Tibial nerve (tissue), 4 donors: ENCODE data around the gene ATAD3B. TPM values are rescaled to one million over a fixed set of nuclear protein-coding genes. Genes with fewer than 3 reads are reported as not detected.

Experiments
- DNase-seq, 2 donors: peaks; one replicate each; pipeline ENCODE4 v3.0.0-alpha.2; 2019; ENCODE audit warnings: low spot score in 2 of 2
- H3K27ac ChIP-seq, 4 donors: fragments of 200-600 bp; sonication (generic) in 3 of 4; one replicate each; pipeline ENCODE4 v1.5.1; 2017 to 2019; ENCODE audit warnings: mild to moderate bottlenecking in 1 of 4
- H3K27me3 ChIP-seq, 2 donors: fragments of 200-600 bp; sonication (generic) in 1 of 2; one replicate each; pipeline versions ENCODE4 v1.5.1 to v1.6.0; 2017 to 2019
- H3K36me3 ChIP-seq, 3 donors: fragments of 200-600 bp; sonication (generic); one replicate each; pipeline ENCODE4 v1.5.1; 2018 to 2019
- H3K4me1 ChIP-seq, 4 donors: fragments of 200-600 bp; sonication (generic) in 3 of 4; one replicate each; pipeline ENCODE4 v1.5.1; 2017 to 2019
- H3K4me3 ChIP-seq, 4 donors: fragments of 200-600 bp; sonication (generic) in 3 of 4; one replicate each; pipeline ENCODE4 v1.5.1; 2017 to 2019; ENCODE audit warnings: mild to moderate bottlenecking in 1 of 4, moderate library complexity in 1 of 4
- H3K9me3 ChIP-seq, 4 donors: fragments of 200-600 bp; sonication (generic) in 3 of 4; one replicate each; pipeline ENCODE4 v1.5.1; 2017 to 2019
- EP300 ChIP-seq, 2 donors: sonication (generic); formaldehyde crosslinking; IDR thresholded peaks; one replicate each; pipeline ENCODE4 v1.6.1; 2017; ENCODE audit warnings: antibody characterized with exemption in 2 of 2, mild to moderate bottlenecking in 1 of 2
- POLR2A ChIP-seq, 2 donors: fragments of 450-650 bp; IDR thresholded peaks; one replicate each; pipeline ENCODE4 v1.6.1; 2017; ENCODE audit warnings: antibody characterized with exemption in 2 of 2, mild to moderate bottlenecking in 2 of 2, moderate library complexity in 2 of 2
- WGBS, 2 donors: methylation state at CpG; one replicate each; pipeline ENCODE4 v1.1.5; 2018; 5-methylcytosine and 5-hydroxymethylcytosine counted together
- total RNA-seq, 4 donors: library from RNA; depleted of rRNA; stranded (reverse); fragments of >200 nt; gene quantifications; one replicate each; pipeline ENCODE4 v1.1.0, GENCODE V29; 2016
- TF ChIP-seq, protein P1 (sequence below), 5 experiments: fragments of 200-600 bp in 3 of 5; fragments of 450-650 bp in 2 of 5; sonication (generic) in 3 of 5; IDR thresholded peaks; one replicate each; pipeline ENCODE4 v1.5.1; 2016 to 2019; ENCODE audit warnings: antibody characterized with exemption in 5 of 5, mild to moderate bottlenecking in 3 of 5, moderate library complexity in 2 of 5

Gene ATAD3B
- total RNA-seq, 4 donors from 2014 or later, result 18.4 to 48.9 (median 22.5) TPM

GRCh38 chr1:1540818-1541628 lies 69.5 kb downstream of the ATAD3B start:
- TF ChIP-seq, protein P1, sequence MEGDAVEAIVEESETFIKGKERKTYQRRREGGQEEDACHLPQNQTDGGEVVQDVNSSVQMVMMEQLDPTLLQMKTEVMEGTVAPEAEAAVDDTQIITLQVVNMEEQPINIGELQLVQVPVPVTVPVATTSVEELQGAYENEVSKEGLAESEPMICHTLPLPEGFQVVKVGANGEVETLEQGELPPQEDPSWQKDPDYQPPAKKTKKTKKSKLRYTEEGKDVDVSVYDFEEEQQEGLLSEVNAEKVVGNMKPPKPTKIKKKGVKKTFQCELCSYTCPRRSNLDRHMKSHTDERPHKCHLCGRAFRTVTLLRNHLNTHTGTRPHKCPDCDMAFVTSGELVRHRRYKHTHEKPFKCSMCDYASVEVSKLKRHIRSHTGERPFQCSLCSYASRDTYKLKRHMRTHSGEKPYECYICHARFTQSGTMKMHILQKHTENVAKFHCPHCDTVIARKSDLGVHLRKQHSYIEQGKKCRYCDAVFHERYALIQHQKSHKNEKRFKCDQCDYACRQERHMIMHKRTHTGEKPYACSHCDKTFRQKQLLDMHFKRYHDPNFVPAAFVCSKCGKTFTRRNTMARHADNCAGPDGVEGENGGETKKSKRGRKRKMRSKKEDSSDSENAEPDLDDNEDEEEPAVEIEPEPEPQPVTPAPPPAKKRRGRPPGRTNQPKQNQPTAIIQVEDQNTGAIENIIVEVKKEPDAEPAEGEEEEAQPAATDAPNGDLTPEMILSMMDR (IDR thresholded peaks at IDR 0.05), result no peak
- 42 to 72% methylated on average over 16 to 40 of the region's 53 CpGs for WGBS, 2 donors
- H3K27me3 ChIP-seq, result no peaks in the 10 kb centered on the region
- no peak for DNase-seq
- H3K9me3 ChIP-seq, result no peaks in the 10 kb centered on the region
- H3K4me3 ChIP-seq, result peak overlapping the region; percentile 43 to 81 (median 55)
- peaks cover 0 to 50% (median 3%) of the 10 kb centered on the region in 3 donors for H3K36me3 ChIP-seq
- H3K4me1 ChIP-seq, result peaks cover 0 to 22% (median 9%) of the 10 kb centered on the region in 4 donors
- peak overlapping the region; percentile 37 to 91 (median 82) for H3K27ac ChIP-seq

GRCh38 chr1:1541956-1542765 lies 70.6 kb downstream of the ATAD3B start:
- Histone ChIP-seq H3K9me3 (no peaks in the 10 kb centered on the region), H3K27ac (no peak overlapping the region), H3K27me3 (no peaks in the 10 kb centered on the region), H3K36me3 (peaks cover 0 to 48% (median 3%) of the 10 kb centered on the region in 3 donors), H3K4me3 (no peak overlapping the region), H3K4me1 (peaks cover 0 to 22% (median 9%) of the 10 kb centered on the region in 4 donors)
- TF ChIP-seq EP300 (IDR thresholded peaks at IDR 0.05) (no peak), POLR2A (IDR thresholded peaks at IDR 0.05) (no peak)
- TF ChIP-seq, protein P1 (IDR thresholded peaks at IDR 0.05), result no peak
- no peak for DNase-seq
- WGBS, 2 donors, result 81 to 84% methylated on average over 32 to 37 of the region's 37 CpGs

DNA sequence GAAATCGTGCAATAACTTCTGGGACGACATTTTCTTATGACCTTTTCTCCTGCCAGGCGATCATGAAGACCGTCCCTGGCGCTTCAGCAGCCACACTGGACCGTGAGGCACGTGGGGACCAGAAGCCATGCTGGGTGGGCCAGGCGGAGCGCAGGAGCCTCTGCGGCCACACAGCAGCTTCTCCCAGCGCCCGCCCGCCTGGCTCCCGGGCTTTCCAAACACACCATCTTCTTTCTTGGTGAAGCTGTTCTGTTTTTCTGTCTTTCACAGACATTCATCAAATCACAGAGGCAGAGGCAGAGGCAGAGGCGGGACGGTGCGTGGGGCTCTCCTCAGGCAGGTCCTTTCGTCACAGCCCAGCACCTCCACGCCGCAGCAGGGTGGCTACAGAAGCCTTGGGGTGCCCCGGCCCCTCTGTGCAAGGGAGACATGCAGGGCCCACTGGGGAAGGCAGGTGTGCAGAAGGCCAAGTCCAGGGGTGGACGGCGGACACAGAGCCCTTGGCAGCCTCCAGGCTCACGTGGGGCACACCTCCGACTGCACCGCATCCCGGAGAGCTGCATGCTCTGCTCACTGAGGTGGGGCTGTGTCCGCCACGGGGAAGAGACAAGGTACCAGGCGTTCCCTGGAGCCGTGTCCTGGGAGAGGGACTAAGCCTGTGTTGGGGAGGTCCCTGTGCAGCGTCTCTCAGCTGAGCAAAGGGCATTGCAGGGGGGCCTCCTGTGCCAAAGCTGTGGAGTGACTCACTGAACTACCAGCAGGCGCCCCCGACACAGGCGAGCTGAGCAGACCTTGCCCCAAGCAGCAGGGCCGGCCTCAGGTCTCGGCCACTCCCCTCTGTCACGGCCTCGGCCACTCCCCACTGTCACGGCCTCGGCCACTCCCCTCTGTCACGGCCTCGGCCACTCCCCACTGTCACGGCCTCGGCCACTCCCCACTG lies 71.5 kb downstream of the ATAD3B start:
- TF ChIP-seq, protein P1 (IDR thresholded peaks at IDR 0.05), result no peak
- no peaks in the 10 kb centered on the region for H3K9me3 ChIP-seq
- 85 to 86% methylated on average over 34 to 43 of the region's 45 CpGs for WGBS, 2 donors
- no peak overlapping the region for H3K4me3 ChIP-seq
- H3K4me1 ChIP-seq, result peaks cover 0 to 22% (median 9%) of the 10 kb centered on the region in 4 donors
- DNase-seq, result no peak
- no peaks in the 10 kb centered on the region for H3K27me3 ChIP-seq
- peaks cover 0 to 48% (median 3%) of the 10 kb centered on the region in 3 donors for H3K36me3 ChIP-seq
- no peak overlapping the region for H3K27ac ChIP-seq

DNA sequence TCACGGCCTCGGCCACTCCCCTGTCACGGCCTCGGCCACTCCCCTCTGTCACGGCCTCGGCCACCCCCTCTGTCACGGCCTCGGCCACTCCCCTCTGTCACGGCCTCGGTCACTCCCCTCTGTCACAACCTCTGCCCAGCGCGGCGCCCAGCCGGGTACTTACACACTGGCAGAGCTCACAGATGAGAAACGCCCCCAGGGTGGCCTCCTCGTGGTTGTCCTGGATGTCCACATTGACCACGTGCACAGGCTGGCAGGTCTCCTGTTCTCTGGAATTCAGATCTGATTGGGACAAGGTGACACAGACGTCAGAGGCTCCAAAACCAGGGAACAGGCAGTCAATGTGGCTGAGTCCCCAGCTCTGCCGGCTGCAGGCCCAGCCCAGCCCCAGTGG lies 72.1 kb downstream of the ATAD3B start:
- peaks cover 0 to 47% (median 3%) of the 10 kb centered on the region in 3 donors for H3K36me3 ChIP-seq
- no peaks in the 10 kb centered on the region for H3K9me3 ChIP-seq
- TF ChIP-seq, protein P1 (IDR thresholded peaks at IDR 0.05), result no peak
- TF ChIP-seq EP300 (IDR thresholded peaks at IDR 0.05) (no peak), POLR2A (IDR thresholded peaks at IDR 0.05) (no peak)
- no peak overlapping the region for H3K27ac ChIP-seq
- peaks cover 0 to 20% (median 9%) of the 10 kb centered on the region in 4 donors for H3K4me1 ChIP-seq
- no peak overlapping the region for H3K4me3 ChIP-seq
- 52 to 61% methylated on average over 12 to 18 of the region's 19 CpGs for WGBS, 2 donors
- no peaks in the 10 kb centered on the region for H3K27me3 ChIP-seq
- no peak for DNase-seq
